Activated CD8-positive, alpha-beta memory T cell treated with anti-CD3 and anti-CD28 coated beads, Interleukin-2, amount 50 U/mL, for 4 hours (primary cell): ENCODE data around the gene SMDT1.
"Not testable (repeated sequence)": the region's sequence is repeated elsewhere in the genome, so short reads cannot be mapped to it uniquely, and the experiment has no call there.

Experiments
- DNase-seq: peaks from one replicate; pipeline ENCODE4 v3.0.0-alpha.2; 2020

Gene SMDT1

DNA sequence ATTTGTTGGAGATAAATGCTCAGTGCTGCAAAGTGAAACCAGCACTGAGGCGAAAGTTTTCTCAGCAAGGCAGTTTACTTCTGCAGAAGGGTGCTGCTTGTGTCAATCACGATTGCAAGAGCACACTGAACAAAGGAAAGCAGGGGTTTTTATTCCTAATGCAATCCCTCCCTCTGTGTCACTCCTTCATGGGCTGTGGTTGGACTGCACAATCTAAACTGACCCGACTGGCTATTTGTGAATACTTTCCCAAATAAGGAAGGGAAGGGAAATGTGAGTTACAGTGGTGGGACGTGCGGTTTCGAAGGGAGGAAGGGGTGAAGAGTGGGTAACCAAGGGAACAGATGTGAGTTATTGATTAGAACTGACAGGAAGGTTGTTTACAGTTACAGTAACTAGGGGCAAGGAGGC lies 35.9 kb downstream of the SMDT1 start:
- not testable (repeated sequence) for DNase-seq

DNA sequence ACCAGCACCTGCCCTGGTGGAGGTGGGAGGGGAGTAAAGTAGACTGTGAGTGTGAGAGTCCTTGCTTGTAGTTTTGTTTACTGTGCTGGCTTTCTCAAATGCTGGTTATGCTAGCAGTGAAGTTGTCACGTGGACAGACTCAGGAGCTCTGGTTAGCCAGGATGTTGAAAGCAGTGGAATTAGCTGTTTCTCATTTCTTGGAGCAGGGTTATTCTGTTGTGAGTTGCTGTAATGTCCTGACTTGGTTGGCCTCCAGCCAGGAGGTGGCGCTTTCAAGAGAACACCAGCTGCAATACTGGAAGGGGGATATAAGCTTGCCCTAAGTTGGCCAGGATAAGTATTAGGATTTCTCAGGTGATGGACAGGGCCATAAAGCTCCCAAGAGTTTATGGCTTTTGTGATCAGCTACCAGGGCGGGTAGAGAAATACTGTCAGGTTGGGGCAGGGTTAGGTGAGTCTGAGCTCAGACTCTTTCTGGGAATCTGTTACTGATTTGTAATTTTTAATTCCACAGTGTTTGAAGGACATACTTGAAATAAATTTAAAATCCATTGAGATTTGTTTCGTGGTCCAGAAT lies 37.4 kb downstream of the SMDT1 start:
- DNase-seq: no peak

GRCh38 chr22:42120231-42121021 lies 40.9 kb downstream of the SMDT1 start:
- DNase-seq: not testable (repeated sequence)

DNA sequence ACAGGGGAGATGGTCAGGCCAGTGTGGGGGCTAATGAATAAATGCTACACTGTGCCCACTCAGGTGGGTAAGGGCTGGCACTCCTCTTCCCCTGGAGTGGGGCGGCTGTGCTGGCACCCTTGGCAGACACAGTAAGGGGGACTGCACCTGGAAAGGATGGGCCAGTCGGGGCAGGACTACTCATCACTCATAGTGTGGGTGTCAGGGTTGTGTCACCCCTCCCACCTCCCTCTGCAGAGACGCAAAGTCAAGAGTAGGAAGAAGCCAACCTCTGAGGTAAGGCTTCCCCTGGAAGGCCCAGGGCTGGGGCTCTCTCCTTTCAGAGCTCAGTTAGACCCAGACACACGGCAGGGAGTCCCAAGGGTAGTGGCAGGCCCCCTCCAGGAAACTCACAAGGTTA lies 44.0 kb downstream of the SMDT1 start:
- DNase-seq: not testable (repeated sequence)

DNA sequence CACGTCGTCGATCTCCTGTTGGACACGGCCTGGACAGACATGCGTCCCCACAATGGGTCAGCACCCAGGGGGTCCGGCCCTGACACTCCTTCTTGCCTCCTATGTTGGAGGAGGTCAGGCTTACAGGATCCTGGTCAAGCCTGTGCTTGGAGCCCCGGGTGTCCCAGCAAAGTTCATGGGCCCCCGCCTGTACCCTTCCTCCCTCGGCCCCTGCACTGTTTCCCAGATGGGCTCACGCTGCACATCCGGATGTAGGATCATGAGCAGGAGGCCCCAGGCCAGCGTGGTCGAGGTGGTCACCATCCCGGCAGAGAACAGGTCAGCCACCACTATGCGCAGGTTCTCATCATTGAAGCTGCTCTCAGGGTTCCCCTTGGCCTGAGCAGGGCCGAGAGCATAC lies 48.1 kb downstream of the SMDT1 start:
- no peak for DNase-seq

DNA sequence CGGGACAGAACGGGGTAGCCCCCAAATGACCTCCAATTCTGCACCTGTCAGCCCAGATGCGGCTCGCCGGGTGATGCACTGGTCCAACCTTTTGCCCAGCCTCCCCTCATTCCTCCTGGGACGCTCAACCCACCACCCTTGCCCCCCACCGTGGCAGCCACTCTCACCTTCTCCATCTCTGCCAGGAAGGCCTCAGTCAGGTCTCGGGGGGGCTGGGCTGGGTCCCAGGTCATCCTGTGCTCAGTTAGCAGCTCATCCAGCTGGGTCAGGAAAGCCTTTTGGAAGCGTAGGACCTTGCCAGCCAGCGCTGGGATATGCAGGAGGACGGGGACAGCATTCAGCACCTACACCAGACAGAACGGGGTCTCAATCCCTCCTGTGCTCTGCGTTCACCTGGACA lies 48.5 kb downstream of the SMDT1 start:
- DNase-seq: not testable (repeated sequence)

GRCh38 chr22:42128776-42129694 lies 49.5 kb downstream of the SMDT1 start:
- not testable (repeated sequence) for DNase-seq

DNA sequence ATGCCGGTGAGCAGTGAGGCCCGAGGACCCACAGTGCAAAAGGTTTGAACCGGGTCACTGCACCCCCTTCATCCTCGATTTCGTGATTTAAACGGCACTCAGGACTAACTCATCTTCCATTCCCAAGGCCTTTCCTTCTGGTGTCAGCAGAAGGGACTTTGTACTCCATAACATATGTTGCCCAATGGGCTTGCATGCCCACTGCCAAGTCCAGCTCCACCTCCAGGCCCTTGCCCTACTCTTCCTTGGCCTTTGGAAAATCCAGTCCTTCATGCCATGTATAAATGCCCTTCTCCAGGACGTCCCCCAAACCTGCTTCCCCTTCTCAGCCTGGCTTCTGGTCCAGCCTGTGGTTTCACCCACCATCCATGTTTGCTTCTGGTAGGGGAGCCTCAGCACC lies 50.7 kb downstream of the SMDT1 start:
- not testable (repeated sequence) for DNase-seq

DNA sequence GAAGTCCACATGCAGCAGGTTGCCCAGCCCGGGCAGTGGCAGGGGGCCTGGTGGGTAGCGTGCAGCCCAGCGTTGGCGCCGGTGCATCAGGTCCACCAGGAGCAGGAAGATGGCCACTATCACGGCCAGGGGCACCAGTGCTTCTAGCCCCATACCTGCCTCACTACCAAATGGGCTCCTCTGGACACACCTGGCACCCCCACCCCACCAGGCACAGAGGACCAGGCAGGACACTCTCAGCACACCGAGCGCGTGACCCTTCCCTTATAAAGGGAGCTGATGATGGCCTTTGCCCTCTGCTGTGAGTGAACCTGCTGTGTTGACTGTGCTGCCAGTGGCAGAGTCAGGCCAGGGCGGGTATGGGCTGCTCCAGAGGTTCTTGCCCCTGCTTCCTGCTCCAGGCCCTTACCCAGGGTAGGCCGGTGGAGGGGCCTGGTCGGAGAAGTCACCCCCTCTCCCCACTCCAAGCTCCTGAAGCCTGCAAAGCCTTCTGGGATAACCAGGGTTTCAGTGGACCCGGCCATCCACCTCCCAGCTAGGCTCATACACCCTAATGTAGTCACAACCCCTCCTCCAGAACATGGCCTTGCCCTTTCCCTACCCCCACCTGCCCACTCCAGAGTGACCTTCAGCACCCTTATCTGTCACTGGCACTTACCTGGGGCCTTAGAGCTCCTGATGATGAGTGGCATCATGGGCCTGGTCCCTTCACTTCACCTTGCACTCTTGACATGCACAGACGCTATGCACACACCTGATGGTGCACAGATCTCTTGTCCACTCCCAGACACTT lies 51.3 kb downstream of the SMDT1 start, which contains the start of gene CYP2D6:
Gene CYP2D6, minus strand, starts transcription at position 172 of the 793 bp plus-strand sequence. Its CDS starts 19 bp downstream, at position 153.
- not testable (repeated sequence) for DNase-seq

GRCh38 chr22:42131562-42131961 lies 52.1 kb downstream of the SMDT1 start:
- DNase-seq: no peak

DNA sequence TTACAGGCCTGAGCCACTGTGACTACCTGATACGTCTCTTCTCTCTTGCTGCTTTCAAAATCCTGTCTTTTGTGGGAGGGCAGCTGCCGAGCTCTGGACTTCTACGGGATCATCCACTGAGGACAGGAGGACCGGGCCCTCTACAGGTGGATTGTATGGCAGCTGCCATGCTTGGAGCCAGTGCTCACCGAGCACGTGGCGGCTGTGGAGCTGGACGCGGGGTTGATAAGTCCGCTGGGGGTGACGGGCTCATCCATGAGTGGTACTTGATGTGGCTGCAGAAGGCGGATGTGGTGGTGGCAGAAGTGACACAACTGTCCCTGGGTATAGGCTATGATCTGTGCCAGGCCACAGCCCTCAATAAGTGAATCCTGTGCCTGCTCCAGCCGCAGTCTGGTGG lies 53.0 kb downstream of the SMDT1 start:
- no peak for DNase-seq
